Measurements from ENCODE around the gene CACNA1A. TPM values are rescaled to one million over a fixed set of nuclear protein-coding genes. Genes with fewer than 3 reads are reported as not detected.

Gene CACNA1A
- polyA plus RNA-seq, 4 donors = 1.4 to 5.3 (median 2.4) TPM

DNA sequence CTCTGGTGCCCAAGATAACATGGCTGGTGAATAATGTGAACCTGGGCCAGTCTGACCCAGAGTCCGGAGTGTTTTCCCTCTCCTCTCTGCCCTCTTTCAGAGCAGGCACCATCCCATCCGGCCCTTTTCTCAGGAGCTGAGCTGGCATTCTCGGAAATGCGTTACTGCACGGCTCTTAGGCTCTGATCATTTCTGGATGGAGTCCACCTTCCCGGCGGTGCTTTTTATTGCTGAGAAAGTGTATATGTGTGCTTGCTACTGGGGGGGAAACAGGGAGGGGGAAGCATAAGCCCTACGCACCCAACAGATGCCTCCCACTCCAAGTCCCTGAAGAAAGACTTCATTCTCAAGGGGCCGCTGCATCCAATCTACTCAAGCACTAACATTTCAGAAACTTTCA is 6.6 kb downstream of the CACNA1A start:
- DNase-seq (ENCODE audit: low read depth in 4 of 4, low spot score in 3 of 4) = no peak

DNA sequence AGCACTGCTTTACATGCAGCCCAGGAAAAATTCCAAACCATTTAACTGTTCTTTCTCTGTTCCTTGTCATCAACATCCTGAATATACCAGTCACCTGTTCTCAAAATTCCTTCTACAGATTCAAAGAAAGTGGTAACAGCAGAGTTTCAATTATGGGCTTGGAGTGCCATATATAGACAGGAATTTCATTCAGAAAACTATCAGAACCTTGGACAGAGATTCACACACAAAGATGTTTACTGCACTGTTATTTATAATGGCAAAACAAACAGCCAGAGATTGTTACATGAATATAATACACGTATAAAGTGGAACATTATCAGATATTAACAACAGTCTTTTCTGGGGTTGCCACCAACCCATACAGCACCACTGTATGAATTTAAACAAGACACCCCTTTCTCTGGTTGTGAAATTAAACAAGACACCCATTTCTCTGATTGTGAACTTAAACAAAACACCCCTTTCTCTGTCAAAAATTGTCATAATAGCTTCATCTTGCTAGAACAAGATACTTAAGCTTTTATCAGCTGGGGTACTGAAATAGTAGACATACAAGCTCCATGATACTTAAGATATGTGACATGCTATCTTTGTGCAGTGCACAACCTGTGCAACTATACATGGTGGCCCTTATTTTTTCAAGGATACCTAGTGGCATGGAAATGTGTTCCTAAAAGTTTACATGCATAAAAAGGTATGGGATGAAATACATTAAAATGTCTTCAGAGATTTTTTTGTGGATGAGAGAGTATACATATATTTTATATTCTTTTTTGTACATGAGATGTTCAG is 12.6 kb downstream of the CACNA1A start:
- no peak for DNase-seq (ENCODE audit: low read depth in 4 of 4, low spot score in 3 of 4)

DNA sequence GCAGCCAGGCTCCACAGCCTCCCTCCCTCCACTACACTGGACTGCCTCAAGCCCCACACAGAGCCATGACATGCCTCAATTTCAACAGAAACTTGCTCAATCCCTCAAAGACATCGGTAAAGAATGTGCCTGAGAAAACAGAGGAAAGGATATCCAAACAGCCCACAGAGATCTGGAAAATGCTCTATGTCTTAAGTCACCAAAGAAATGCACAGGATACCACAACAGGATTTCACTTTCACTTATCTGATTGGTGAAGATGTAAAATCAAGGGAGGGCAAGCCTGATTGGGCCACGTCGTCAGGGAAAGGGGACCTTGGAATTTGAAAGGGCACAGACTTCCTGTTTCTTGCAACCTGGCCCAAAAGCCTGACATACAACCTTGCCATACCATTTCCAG is 14.2 kb downstream of the CACNA1A start:
- DNase-seq (ENCODE audit: low read depth in 4 of 4, low spot score in 3 of 4) = no peak

DNA sequence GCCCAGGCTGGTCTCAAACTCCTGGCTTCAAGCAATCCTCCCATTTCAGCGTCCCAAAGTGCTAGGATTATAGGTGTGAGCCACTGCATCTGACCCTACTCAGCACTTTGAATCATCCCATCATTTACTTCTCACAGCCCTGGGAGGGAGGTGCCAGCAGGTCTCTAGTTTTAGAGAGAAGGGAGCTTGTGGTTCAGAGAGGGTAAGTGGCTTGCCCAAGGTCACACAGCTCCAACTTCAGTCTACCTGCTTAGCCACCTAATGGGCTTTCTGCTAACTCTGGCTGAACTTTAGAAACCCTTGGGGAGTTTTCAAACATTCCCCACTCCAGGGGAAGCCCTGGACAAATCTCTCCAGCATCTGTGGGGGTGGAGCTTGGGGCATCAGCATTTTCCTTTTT is 18.3 kb downstream of the CACNA1A start:
- no peak for DNase-seq (ENCODE audit: low read depth in 4 of 4, low spot score in 3 of 4)

DNA sequence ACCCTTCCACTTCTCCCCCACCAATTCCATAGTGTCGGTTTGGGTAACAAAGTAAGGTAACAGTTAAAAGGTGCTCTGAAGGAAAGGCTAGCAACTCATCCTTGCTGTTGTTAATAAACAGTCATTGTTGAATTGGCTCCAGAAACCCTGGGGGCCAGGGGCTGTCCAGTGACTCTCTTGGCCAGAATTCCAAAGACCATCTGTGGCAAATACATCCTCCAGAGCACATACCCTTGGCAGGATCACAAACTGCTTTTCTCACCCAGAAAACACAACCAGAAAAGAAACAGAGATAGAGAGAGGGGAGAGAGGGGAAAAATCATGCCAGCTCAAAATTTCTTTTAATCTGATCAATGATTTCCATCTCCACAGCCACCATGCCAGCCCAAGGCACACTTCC is 22.1 kb downstream of the CACNA1A start:
- no peak for DNase-seq (ENCODE audit: low read depth in 4 of 4, low spot score in 3 of 4)

DNA sequence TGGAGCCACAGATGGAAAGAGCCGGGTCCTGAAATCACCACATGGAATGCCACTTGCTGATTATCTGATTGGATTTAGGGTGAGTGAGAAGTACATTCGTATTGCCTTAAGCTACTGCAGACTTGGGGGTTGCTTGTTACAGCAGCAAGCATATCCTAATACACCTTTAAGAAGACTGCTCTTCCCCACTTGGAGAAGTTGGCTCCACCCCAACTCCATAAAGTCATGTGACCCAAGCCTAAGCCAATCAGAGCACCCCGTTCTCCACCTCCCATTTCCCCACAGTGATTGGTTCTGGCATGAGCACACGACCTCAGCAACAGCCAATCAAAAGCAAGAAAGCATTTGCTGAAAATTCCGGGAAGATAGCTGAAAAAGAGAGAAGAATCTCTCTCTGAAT is 23.1 kb downstream of the CACNA1A start:
- DNase-seq (ENCODE audit: low read depth in 4 of 4, low spot score in 3 of 4) = no peak

DNA sequence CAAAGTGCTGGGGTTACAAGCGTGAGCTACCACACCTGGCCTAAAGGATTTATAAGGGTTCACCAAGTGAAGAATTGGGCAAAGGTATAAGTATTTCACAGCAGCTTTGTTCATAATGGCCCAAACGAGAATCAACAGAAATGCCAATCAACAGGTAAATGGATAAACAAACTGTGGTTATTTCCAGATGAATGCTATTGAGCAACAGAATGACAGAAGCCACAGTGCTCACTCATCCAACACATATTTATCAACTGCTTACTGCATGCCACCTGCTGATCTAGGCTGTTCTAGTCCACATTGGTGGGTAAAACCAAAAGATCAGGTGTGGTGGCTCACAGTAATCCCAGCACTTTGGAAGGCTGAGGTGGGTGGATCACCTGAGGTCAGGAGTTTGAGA is 27.7 kb downstream of the CACNA1A start:
- no peak for DNase-seq (ENCODE audit: low read depth in 4 of 4, low spot score in 3 of 4)

DNA sequence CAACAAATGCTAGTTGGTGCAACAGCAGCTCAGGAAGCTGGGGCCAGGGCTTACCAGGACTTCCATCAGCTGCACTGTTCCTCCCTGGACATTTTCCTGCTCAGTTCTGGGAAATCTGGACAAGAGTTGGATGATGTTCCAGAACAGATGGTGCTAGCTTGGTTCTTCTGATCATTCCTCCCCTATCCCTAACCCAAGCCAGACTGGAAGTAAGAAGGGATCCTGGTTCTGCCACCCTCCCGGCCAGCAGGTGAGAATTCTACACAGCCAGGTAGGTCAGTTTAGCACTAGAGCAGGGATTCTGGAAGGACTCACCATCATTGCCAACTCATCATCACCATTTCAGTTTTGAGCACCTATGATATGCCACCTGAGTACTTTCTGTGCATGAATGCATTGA is 30.2 kb downstream of the CACNA1A start:
- DNase-seq (ENCODE audit: low read depth in 4 of 4, low spot score in 3 of 4) = no peak

DNA sequence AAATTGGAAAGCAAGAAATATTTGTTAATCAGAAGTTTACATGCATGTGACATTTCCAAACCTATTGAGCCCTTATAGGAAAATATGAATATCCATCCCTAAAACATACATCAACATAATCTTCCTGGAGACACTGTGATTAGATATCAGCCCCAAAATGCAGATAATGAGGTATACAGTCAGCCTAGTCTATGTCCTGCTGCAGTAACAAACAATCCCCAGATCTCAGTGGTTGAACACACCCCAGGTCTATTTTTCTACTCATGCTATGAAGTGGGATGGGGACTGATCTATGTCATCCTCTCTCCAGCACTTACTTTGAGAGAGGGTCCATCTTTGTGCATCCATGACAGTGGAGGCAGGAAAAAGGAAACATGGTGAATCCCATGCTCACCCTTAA is 31.2 kb downstream of the CACNA1A start:
- no peak for DNase-seq (ENCODE audit: low read depth in 4 of 4, low spot score in 3 of 4)

DNA sequence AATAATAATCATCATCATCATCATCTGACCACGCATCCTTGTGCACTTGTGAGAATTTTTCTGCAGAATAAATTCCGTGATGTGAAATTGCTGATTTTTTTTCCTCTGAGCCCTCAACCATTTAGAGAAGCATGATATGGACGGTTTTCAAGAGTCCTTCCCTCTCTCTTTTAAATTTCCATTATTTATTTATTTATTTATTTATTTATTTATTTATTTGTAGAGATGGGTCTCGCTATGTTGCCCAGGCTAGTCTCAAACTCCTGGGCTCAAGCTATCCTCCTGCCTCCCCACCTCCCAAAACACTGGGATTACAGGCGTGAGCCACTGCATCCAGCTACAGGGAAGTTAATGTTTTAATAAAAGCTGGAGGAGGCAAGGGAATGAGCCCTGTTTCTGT is 39.6 kb downstream of the CACNA1A start:
- no peak for DNase-seq (ENCODE audit: low read depth in 4 of 4, low spot score in 3 of 4)

DNA sequence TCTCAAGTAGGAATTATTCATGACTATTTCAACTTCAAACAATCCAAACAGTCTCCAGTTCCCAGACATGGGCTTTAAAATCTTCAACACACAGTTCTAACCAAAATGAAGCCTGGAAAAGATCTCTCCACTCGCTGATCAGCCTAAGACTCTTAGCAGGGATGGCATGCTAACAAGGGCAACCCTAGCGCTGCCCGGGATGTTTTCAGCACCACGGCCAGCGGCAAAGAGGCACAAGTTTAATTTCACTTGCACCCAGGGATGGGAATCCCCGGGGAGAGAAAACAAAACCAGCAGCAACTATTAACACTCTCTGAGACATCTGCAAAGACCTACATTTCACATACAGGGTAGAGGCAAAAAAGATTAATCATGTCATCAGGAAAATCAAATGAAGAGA is 43.0 kb downstream of the CACNA1A start:
- peak in 3 of 4 donors; percentile 2 to 9 (median 3) for DNase-seq (ENCODE audit: low read depth in 4 of 4, low spot score in 3 of 4)

DNA sequence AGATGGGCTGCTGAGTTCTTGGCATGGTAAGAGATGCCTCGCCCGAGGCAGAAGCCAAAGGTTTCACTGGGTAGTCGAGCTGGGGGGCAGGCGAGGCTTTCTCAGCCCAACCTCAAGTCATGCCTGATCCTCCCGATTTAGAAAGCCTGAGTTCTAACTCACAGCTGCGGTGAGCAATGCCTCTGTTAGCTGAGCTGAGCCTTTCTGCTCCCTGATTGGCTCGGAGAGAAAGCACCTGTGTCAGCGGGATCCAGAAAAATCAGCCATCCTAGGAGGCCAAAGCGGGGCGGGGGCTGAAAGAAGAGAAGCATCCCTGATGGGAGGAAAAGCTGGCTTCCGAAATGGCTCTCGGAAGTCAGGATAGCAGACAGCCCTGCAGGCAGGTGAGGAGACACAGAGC is 44.7 kb downstream of the CACNA1A start:
- DNase-seq (ENCODE audit: low read depth in 4 of 4, low spot score in 3 of 4) = no peak

DNA sequence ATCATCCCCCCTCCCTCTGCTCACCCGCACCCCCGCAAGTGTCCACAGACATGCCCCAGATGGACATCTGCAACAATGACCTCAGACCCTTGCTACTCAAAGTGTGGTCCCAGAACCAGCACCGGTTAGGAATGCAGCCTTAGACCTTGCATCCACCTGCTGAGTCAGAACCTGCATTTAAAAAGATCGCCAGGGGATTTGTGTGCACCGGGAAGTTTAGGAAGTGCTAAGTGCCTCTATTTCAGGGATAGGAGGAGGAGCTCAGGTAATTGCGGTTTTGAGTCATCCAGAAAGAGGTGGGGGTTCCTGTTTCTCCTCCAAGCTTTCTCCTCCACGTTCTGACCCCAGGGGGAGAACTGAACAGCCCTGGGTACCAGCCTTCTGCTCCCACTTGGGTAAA is 46.2 kb downstream of the CACNA1A start:
- no peak for DNase-seq (ENCODE audit: low read depth in 4 of 4, low spot score in 3 of 4)

DNA sequence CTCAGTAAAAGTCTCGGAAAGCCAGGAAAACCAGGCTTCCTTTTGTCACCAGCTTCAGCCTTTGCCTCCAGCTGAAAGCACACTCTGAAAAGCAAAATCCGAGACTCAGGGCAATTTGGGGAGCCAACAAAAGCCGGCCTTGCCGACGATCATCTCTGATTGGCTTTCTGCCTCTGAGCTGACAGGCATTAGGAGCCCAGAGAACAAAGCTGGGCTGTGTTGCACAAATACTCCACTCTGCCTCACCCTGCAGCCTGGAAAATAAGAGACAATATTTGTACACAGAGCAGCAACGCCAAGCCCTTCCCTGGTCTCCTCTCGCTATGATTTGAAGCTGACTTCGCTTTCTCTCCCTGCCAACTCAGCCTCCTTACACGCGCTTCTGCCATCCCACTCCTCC is 46.9 kb downstream of the CACNA1A start:
- DNase-seq (ENCODE audit: low read depth in 4 of 4, low spot score in 3 of 4) = no peak

DNA sequence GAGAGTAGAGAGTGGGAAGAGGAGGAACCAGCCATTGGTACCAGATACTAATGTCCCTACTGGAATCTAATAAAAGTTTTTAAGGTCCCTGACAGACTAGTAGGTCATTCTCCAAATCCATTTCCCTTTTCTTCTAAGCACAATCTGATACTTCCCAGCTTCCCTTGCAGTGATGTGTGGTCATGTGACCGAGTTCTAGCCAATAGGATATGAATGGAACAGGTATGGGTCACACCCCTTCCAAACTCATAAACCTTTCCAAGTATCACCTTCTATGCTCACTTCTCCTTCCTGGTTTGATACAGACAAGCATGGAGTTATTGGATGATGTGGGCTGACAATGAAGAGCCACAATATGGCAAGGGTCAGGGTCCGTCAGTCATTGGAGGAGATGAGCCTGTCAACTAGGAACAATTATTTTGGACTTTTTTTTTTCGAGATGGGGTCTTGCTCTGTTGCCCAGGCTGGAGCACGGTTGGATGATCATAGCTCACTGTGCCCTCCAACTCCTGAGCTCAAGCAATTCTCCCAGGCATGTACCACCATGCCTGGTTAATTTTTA is 54.8 kb downstream of the CACNA1A start:
- DNase-seq (ENCODE audit: low read depth in 4 of 4, low spot score in 3 of 4) = no peak

DNA sequence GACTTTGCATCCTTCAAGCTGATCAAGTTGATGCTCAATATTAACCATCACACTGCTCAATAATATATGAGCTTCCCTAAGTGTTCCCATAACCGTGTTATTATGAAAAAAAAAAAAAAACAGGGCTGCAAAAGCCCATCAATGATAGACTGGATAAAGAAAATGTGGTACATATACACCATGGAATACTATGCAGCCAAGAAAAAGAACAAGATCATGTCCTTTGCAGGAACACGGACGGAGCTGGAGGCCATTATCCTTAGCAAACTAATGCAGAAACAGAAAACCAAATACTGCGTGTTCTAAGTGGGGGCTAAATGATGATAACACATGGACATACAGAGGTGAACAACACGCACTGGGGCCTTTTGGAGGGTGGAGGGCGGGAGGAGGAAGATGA is 58.3 kb downstream of the CACNA1A start:
- no peak for DNase-seq (ENCODE audit: low read depth in 4 of 4, low spot score in 3 of 4)

DNA sequence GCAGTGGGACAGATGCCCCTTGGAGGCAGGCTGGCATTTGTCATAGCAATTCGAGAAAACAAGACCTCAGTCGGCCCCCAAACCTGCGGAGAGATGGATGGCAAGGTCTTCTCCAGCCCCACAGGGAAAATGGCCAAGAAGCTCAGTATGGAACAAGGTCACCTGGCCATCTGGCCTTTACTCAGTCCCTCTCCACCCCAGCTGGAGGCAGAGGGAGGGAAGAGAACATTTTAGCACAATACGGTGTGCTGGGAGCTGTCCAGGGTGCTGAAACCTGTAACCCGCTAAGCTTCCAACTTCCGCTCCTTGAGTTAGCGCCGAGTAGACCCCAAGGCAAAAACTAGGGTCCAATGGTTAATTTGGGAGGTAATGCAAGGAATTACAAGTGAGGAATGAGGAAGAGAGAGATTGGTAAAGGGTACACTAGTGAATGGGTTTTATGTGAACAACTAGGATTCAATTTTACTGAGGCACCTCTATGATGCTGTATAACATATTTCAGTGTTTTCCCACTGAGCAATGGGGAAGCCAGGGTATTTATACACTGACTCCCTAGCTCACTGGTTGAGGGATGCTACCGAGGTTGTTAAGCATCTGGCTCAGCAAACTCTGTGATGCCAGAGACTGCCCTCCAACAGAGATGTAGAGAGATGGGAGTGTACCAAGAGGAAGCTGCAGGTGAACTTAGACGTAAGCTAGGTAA is 64.3 kb downstream of the CACNA1A start:
- DNase-seq (ENCODE audit: low read depth in 4 of 4, low spot score in 3 of 4) = peak; percentile 10 to 29 (median 24)

DNA sequence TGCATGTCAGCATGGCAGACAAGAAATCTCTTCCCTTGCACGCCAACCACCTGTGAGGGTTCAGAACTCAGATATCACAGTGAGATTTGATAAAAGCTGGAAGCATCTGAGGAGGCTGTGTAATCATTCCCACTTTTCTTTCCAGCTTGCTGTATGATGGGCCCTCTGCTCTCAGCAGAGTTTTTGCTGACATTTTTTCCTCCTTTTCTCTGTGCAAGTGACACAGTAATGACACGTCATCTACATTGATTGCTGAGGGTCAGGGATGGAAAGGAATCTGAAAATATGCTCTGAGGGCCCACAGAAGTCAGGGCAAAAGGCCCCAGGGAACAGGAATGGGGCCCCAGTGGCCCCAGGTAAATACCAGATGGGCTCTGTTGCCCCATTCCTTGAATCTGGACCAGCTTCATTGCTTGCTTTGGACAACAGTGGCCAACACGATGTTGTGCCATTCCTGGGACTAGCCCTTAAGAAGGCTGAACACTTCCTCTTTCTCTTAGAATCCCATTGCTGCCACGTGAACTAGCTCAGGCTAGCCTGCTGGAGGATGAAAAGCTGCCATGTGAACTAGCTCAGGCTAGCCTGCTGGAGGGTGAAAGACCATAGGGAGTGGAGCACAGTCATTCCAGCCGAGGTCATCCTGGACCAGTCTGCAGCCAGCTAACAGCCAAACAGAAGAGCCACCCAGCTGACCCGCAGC is 68.2 kb downstream of the CACNA1A start:
- no peak for DNase-seq (ENCODE audit: low read depth in 4 of 4, low spot score in 3 of 4)

DNA sequence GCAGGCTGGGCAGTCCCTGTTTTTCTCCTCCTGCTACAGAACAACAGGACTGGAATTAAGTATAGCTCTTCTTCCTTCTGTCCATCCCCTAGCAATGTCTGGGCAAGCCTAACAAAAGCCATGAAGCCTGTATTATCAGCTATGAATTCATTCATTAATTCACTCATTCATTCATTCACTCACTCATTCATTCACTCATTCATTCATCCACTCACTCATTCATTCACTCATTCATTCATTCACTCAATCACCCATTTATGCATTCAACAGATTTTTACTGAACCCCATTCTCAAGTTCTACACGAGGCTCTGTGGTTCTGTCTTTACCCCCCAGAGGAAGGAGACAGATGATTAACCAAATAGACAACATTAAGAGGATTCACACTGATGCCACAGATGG is 69.9 kb downstream of the CACNA1A start:
- DNase-seq (ENCODE audit: low read depth in 4 of 4, low spot score in 3 of 4) = no peak

DNA sequence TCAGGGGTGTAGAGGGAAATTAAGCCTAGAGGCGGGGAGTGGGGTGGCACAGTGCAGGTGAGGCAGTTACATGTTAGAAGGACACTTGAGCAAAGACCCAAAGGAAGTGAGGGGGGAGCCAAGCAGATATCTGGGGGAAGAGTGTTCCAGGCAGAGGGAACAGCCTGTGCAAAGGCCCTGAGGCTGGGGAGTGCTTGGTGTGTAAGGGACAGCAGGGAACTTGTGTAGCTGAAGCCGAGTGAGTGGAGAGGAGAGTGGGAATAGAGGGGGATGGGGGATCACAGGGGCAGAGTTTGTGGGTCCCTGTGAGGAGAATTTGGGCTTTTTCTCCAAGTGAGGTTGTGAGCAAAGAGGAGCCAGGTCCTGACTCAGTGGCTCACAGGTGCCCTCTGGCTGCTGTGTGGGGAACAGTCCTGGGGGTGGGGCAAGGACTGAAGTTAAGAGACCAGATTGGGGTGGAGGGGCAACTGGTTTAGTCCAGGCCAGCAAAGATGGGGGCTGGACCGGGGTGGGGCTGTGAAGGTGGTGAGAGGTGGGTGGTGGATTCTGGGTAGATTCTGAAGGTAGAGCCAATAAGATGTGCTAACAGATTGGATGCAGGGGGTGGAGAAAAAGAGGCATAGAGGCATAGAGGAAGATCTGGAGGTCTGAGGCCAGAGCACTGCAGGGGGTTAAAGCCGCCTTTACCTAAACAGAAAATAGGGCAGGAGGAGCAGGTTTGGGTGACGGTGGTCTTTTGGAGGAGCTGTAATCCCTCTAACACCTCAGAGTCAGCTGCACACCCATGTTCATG is 75.3 kb downstream of the CACNA1A start:
- DNase-seq (ENCODE audit: low read depth in 4 of 4, low spot score in 3 of 4) = no peak

DNA sequence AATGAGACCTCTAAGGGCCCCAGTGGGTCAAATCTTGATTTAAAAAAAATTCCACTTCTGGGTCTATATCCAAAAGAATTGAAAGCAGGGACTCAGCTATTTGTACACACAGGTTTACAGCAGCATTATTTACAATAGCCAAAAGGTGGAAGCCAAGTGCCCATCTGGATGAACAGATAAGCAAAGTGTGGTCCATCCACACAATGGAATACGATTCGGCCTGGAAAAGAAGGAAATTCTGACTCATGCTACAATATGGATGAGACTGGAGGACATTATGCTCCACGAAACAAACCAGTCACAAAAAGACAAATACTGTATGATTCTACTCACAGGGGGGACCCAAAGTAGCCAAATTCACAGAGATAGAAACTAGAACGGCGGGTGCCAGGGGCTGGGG is 76.7 kb downstream of the CACNA1A start:
- DNase-seq (ENCODE audit: low read depth in 4 of 4, low spot score in 3 of 4) = no peak

Measured in left renal pelvis (tissue), 4 donors.